OCI-LY1 (cell line): ENCODE results near the gene RIOK1.

Experiments
- H2AFZ ChIP-seq: fragments of 200-600 bp; sonication (generic), shearing (Covaris generic); 2 replicates; pipeline ENCODE4 v1.6.0; 2014; ENCODE audit warnings: antibody characterized with exemption, mild to moderate bottlenecking, low read length
- H3F3A ChIP-seq: fragments of 200-600 bp; sonication (generic), shearing (Covaris generic); 2 replicates; pipeline ENCODE4 v1.6.0; 2014; ENCODE audit warnings: mild to moderate bottlenecking, antibody characterized with exemption, low read length, moderate library complexity; ENCODE audit not compliant: insufficient read depth
- H3K27ac ChIP-seq: fragments of 200-600 bp; sonication (generic); 2 replicates; pipeline ENCODE4 v1.5.1; 2014; ENCODE audit warnings: low read length, mixed run types, mild to moderate bottlenecking, low read depth; ENCODE audit not compliant: poor library complexity, severe bottlenecking
- H3K27me3 ChIP-seq: fragments of 200-600 bp; sonication (generic); 2 replicates; pipeline ENCODE4 v1.6.0; 2014; ENCODE audit warnings: antibody characterized with exemption, mild to moderate bottlenecking, low read length, moderate library complexity; ENCODE audit not compliant: insufficient read depth
- H3K36me3 ChIP-seq: fragments of 200-600 bp; sonication (generic); 2 replicates; pipeline ENCODE4 v1.6.1; 2014; ENCODE audit warnings: mild to moderate bottlenecking, antibody characterized with exemption, low read length, moderate library complexity, mixed read lengths; ENCODE audit not compliant: insufficient read depth
- H3K4me1 ChIP-seq: fragments of 200-600 bp; sonication (generic); 2 replicates; pipeline ENCODE4 v1.5.1; 2014; ENCODE audit warnings: mild to moderate bottlenecking, low read length, moderate library complexity; ENCODE audit not compliant: insufficient read depth, severe bottlenecking
- H3K4me2 ChIP-seq: fragments of 200-600 bp; sonication (generic), shearing (Covaris generic); 2 replicates; pipeline ENCODE4 v1.6.1; 2014; ENCODE audit warnings: low read length
- H3K4me3 ChIP-seq: fragments of 200-600 bp; sonication (generic); 2 replicates; pipeline ENCODE4 v1.5.1; 2014; ENCODE audit warnings: low read length, low read depth, mild to moderate bottlenecking, mixed read lengths; ENCODE audit not compliant: poor library complexity, severe bottlenecking
- H3K79me2 ChIP-seq: fragments of 200-600 bp; shearing (Covaris generic); 2 replicates; pipeline ENCODE4 v1.6.1; 2016; ENCODE audit warnings: mixed run types, low read length, mixed read lengths; ENCODE audit not compliant: insufficient read depth
- H3K9ac ChIP-seq: fragments of 200-600 bp; sonication (generic), shearing (Covaris generic); 2 replicates; pipeline ENCODE4 v1.6.1; 2014; ENCODE audit warnings: mild to moderate bottlenecking, low read length, mixed read lengths
- H3K9me2 ChIP-seq: fragments of 200-600 bp; sonication (generic), shearing (Covaris generic); 2 replicates; pipeline ENCODE4 v1.6.1; 2014; ENCODE audit warnings: low read depth, mild to moderate bottlenecking, low read length, mixed read lengths
- H3K9me3 ChIP-seq: fragments of 200-600 bp; shearing (Covaris generic); 2 replicates; pipeline ENCODE4 v1.6.1; 2014; ENCODE audit warnings: low read length, mixed read lengths
- H4K20me1 ChIP-seq: fragments of 200-600 bp; sonication (generic), shearing (Covaris generic); 2 replicates; pipeline ENCODE4 v1.6.0; 2016; ENCODE audit warnings: mild to moderate bottlenecking, low read length; ENCODE audit not compliant: insufficient read depth
- CTCF ChIP-seq: fragments of 200-600 bp; sonication (generic), shearing (Covaris generic); IDR thresholded peaks from 2 replicates; pipeline ENCODE4 v1.5.1; 2017; ENCODE audit warnings: mild to moderate bottlenecking, antibody characterized with exemption, low read length, moderate library complexity, mixed read lengths
- EZH2 ChIP-seq: fragments of 200-600 bp; sonication (generic), shearing (Covaris generic); IDR thresholded peaks from 2 replicates; pipeline ENCODE4 v1.8.0; 2017; ENCODE audit warnings: borderline replicate concordance, mixed run types, mild to moderate bottlenecking, antibody characterized with exemption, low read length, moderate library complexity, mixed read lengths

RIOK1 gene

DNA sequence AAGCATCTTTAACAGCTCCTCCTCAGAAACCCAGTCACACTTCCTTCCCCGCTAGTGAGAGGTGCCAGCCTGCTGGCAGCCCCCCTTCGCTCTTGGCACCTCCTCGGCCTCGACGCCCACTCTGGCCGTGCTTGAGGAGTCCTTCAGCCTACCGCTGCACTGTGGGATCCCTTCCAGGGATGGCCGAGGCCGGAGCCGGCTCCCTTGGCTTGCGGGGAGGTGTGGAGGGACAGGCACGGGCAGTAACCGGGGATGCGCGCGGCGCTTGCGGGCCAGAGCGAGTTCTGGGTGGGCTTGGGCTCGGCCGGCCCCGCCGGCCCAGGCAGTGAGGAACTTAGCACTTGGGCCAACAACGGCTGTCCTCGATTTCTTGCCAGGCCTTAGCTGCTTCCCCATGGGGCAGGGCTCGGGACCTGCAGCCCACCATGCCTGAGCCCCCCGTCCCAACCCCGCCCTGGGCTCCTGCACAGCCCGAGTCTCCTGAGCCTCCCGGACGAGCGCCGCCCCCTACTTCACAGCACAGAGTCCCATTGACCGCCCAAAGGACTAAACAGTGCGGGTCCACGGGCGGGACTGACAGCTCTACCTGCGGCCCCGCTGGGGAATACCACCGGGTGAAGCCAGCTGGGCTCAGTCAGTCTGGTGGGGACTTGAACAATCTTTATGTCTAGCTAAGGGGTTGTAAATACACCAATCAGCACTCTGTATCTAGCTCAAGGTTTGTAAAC lies 51.6 kb downstream of the RIOK1 start:
- no peaks in the 10 kb centered on the region; the same call in 1 of the 2 replicates for H3K27me3 ChIP-seq
- no peak overlapping the region for H3K27ac ChIP-seq
- H4K20me1 ChIP-seq: no peaks in the 10 kb centered on the region
- H3K4me3 ChIP-seq: no peak overlapping the region
- no peaks in the 10 kb centered on the region for H3F3A ChIP-seq
- no peaks in the 10 kb centered on the region for H3K36me3 ChIP-seq
- H3K9ac ChIP-seq: no peak overlapping the region
- no peaks in the 10 kb centered on the region for H3K79me2 ChIP-seq
- no peaks in the 10 kb centered on the region for H3K9me2 ChIP-seq
- peaks cover 20% of the 10 kb centered on the region for H3K4me1 ChIP-seq
- no peak overlapping the region for H2AFZ ChIP-seq
- H3K4me2 ChIP-seq: no peak overlapping the region
- no peaks in the 10 kb centered on the region for H3K9me3 ChIP-seq
- TF ChIP-seq CTCF (no peak), EZH2 (no peak)

GRCh38 chr6:7442467-7442866 lies 52.9 kb downstream of the RIOK1 start:
- Histone ChIP-seq H3K4me2 (no peak overlapping the region), H3K9me2 (no peaks in the 10 kb centered on the region), H3K36me3 (no peaks in the 10 kb centered on the region), H3F3A (no peaks in the 10 kb centered on the region), H2AFZ (no peak overlapping the region), H3K27me3 (no peaks in the 10 kb centered on the region; the same call in 1 of the 2 replicates), H4K20me1 (no peaks in the 10 kb centered on the region), H3K27ac (no peak overlapping the region), H3K4me3 (no peak overlapping the region), H3K79me2 (no peaks in the 10 kb centered on the region), H3K4me1 (peaks cover 20% of the 10 kb centered on the region), H3K9ac (no peak overlapping the region), H3K9me3 (no peaks in the 10 kb centered on the region)
- TF ChIP-seq EZH2 (no peak), CTCF (no peak)

DNA sequence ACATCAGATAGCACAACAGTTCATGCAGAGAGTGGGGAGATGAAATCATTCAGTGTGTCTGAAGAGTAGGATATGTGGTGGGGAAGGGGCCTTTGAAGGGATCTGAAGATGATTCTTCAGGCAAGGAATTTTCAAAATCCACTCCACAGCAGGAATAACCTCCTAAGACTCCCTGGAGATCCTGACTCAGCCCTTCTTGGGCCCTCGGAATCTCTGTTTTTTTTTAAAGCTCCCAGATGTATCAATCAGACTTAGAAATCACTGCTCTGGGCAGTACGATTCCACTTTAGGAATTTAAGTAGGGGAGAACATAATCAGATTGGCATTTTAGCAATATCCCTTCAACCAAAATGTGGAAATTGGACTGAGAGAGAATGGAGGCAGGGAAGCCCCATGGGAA lies 55.5 kb downstream of the RIOK1 start:
- Histone ChIP-seq H3K4me2 (no peak overlapping the region), H3K9me3 (no peaks in the 10 kb centered on the region), H3K79me2 (no peaks in the 10 kb centered on the region), H4K20me1 (no peaks in the 10 kb centered on the region), H3K36me3 (no peaks in the 10 kb centered on the region), H3K4me3 (no peak overlapping the region), H3K9me2 (no peaks in the 10 kb centered on the region), H3K27me3 (no peaks in the 10 kb centered on the region; the same call in 1 of the 2 replicates), H2AFZ (no peak overlapping the region), H3K9ac (no peak overlapping the region), H3F3A (no peaks in the 10 kb centered on the region), H3K4me1 (no peaks in the 10 kb centered on the region), H3K27ac (no peak overlapping the region)
- TF ChIP-seq EZH2: no peak
- no peak for TF ChIP-seq CTCF
